NB4 (cell line): ENCODE measurements around the gene ASXL2.

Source experiments
- POLR2A ChIP-seq: IDR thresholded peaks from 2 replicates; pipeline ENCODE4 v1.6.1; 2011; ENCODE audit warnings: mild to moderate bottlenecking; ENCODE audit not compliant: insufficient read length; ENCODE audit errors: extremely low read depth
- TF ChIP-seq, protein P1 (sequence below): IDR thresholded peaks from one replicate; pipeline ENCODE4 v1.5.1; 2012; ENCODE audit warnings: low read depth, low read length

DNA sequence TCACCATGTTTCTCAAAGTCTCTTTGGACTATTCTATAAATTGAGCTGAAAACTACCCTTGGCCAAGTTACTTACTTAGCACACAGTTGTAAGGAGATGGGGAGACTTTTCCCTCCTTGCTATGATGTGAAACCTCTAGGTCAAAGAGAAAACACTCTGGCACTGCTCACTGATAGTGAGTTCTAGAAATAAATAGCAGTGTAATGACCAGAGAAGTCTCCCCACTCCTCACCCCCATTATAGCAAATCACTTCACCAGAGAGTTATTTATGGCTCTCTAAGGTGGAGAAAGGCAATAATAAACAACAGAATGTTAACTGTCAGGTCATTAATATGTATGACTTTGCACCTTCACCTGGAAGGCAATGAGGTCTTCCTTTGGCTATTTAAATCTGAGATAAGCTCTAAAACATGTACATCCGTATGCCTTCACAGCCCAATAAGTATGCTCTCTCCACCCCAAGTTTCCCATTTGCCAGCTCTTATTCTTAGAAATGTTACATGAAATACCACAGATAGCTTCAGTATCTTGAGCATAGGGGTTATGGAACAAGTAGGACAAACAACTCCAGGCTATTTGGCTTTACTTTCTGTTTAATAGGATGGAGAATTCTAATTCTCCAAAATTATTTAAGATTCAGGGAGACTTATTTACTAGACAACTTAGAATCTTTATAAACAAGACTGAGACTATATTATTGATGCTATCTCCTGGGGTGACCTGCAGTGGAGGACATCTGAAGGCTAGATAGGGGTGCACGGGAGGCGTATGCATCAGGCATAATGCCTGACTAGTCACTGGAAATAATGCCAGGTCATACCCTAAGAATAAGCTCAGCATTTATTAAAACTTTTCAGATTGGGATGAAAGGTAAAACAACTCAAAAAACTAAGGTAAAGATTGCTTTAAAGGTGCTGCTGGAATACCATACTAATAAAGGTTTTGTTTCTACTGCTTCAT is 139.6 kb downstream of the ASXL2 start:
- TF ChIP-seq, protein P1, sequence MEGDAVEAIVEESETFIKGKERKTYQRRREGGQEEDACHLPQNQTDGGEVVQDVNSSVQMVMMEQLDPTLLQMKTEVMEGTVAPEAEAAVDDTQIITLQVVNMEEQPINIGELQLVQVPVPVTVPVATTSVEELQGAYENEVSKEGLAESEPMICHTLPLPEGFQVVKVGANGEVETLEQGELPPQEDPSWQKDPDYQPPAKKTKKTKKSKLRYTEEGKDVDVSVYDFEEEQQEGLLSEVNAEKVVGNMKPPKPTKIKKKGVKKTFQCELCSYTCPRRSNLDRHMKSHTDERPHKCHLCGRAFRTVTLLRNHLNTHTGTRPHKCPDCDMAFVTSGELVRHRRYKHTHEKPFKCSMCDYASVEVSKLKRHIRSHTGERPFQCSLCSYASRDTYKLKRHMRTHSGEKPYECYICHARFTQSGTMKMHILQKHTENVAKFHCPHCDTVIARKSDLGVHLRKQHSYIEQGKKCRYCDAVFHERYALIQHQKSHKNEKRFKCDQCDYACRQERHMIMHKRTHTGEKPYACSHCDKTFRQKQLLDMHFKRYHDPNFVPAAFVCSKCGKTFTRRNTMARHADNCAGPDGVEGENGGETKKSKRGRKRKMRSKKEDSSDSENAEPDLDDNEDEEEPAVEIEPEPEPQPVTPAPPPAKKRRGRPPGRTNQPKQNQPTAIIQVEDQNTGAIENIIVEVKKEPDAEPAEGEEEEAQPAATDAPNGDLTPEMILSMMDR, result no peak
- no peak for TF ChIP-seq POLR2A
